Mesenchymal stem cell (in vitro differentiated cells and primary cell): ENCODE measurements around the gene ADAMTSL1.

Experiments
- DNase-seq: peaks from one replicate; pipeline ENCODE4 v3.0.0-alpha.2; 2013
- H2AFZ ChIP-seq: one replicate; pipeline ENCODE4 v1.6.1; 2013; ENCODE audit warnings: low read depth, mild to moderate bottlenecking, control low read depth, inconsistent platforms, low read length, moderate library complexity
- H2AK5ac ChIP-seq: 2 replicates; pipeline ENCODE4 v1.6.1; 2013; ENCODE audit warnings: low read length, moderate library complexity, mild to moderate bottlenecking, inconsistent platforms; ENCODE audit not compliant: severe bottlenecking
- H2BK120ac ChIP-seq: one replicate; pipeline ENCODE4 v1.6.1; 2013; ENCODE audit warnings: low read depth, mild to moderate bottlenecking, inconsistent platforms, low read length, moderate library complexity
- H2BK12ac ChIP-seq, 2 experiments: one replicate each; pipeline ENCODE4 v1.6.1; 2013; ENCODE audit warnings: inconsistent platforms in 2 of 2, low read length in 2 of 2, mild to moderate bottlenecking in 2 of 2, moderate library complexity in 2 of 2, control low read depth in 1 of 2
- H2BK15ac ChIP-seq: one replicate; pipeline ENCODE4 v1.6.1; 2013; ENCODE audit warnings: mild to moderate bottlenecking, low read depth, inconsistent platforms; ENCODE audit not compliant: poor library complexity, severe bottlenecking
- H2BK5ac ChIP-seq: 2 replicates; pipeline ENCODE4 v1.6.1; 2013; ENCODE audit warnings: low read depth, mild to moderate bottlenecking, low read length, control low read depth, inconsistent platforms; ENCODE audit not compliant: poor library complexity, severe bottlenecking
- H3K14ac ChIP-seq, 2 experiments: one replicate each; pipeline ENCODE4 v1.6.1; 2013; ENCODE audit warnings: inconsistent platforms in 2 of 2, low read length in 2 of 2, control low read depth in 1 of 2, mild to moderate bottlenecking in 1 of 2, moderate library complexity in 1 of 2
- H3K18ac ChIP-seq, 2 experiments: one replicate each; pipeline ENCODE4 v1.6.1; 2013; ENCODE audit warnings: inconsistent platforms in 2 of 2, low read length in 2 of 2, control low read depth in 1 of 2, low read depth in 1 of 2, mild to moderate bottlenecking in 1 of 2
- H3K23ac ChIP-seq, 2 experiments: one replicate each; pipeline ENCODE4 v1.6.1; 2013; ENCODE audit warnings: inconsistent platforms in 2 of 2, low read length in 2 of 2, mild to moderate bottlenecking in 2 of 2, moderate library complexity in 2 of 2, control low read depth in 1 of 2
- H3K27ac ChIP-seq: 2 replicates; pipeline ENCODE4 v1.5.1; 2013; ENCODE audit warnings: mild to moderate bottlenecking, moderate library complexity, low read length, control low read depth, inconsistent platforms; ENCODE audit not compliant: poor library complexity, severe bottlenecking
- H3K27me3 ChIP-seq, 2 experiments: 2 replicates each; pipeline versions ENCODE4 v1.6.1 to v1.7.0; 2013; ENCODE audit warnings: low read length in 2 of 2, mild to moderate bottlenecking in 2 of 2, moderate library complexity in 2 of 2, control low read depth in 1 of 2, inconsistent platforms in 1 of 2; ENCODE audit not compliant: control insufficient read depth in 1 of 2, insufficient read depth in 1 of 2
- H3K36me3 ChIP-seq, 2 experiments: 2 replicates each; pipeline versions ENCODE4 v1.6.1 to v1.7.0; 2013; ENCODE audit warnings: low read length in 2 of 2, control low read depth in 1 of 2, inconsistent platforms in 1 of 2, low read depth in 1 of 2, mild to moderate bottlenecking in 1 of 2; ENCODE audit not compliant: insufficient read depth in 2 of 2, control insufficient read depth in 1 of 2
- H3K4ac ChIP-seq, 2 experiments: one replicate each; pipeline ENCODE4 v1.6.1; 2013; ENCODE audit warnings: inconsistent platforms in 2 of 2, low read length in 2 of 2, mild to moderate bottlenecking in 2 of 2, moderate library complexity in 2 of 2, control low read depth in 1 of 2, low read depth in 1 of 2
- H3K4me1 ChIP-seq: 2 replicates; pipeline ENCODE4 v1.6.1; 2013; ENCODE audit warnings: low read depth, low read length, control low read depth; ENCODE audit not compliant: control insufficient read depth, insufficient read depth
- H3K4me2 ChIP-seq: 2 replicates; pipeline ENCODE4 v1.6.1; 2013; ENCODE audit warnings: low read length, mild to moderate bottlenecking, inconsistent platforms; ENCODE audit not compliant: poor library complexity, severe bottlenecking
- H3K4me3 ChIP-seq, 2 experiments: 2 replicates each; pipeline versions ENCODE4 v1.5.1 to v1.7.0; 2013; ENCODE audit warnings: low read length in 2 of 2, mild to moderate bottlenecking in 2 of 2, control low read depth in 1 of 2, low read depth in 1 of 2; ENCODE audit not compliant: insufficient read depth in 1 of 2
- H3K79me1 ChIP-seq: replicated peaks from 2 replicates; pipeline ENCODE4 v1.6.1; 2013; ENCODE audit warnings: mild to moderate bottlenecking, control low read depth, low read length, inconsistent platforms; ENCODE audit not compliant: poor library complexity, severe bottlenecking
- H3K9ac ChIP-seq: 2 replicates; pipeline ENCODE4 v1.7.0; 2013; ENCODE audit warnings: mild to moderate bottlenecking, low read length, moderate library complexity
- H3K9me3 ChIP-seq: 2 replicates; pipeline ENCODE4 v1.7.0; 2013; ENCODE audit warnings: mild to moderate bottlenecking, low read length; ENCODE audit not compliant: control insufficient read depth
- H4K8ac ChIP-seq: one replicate; pipeline ENCODE4 v1.6.1; 2013; ENCODE audit warnings: inconsistent platforms, mild to moderate bottlenecking, low read length, moderate library complexity
- H4K91ac ChIP-seq: one replicate; pipeline ENCODE4 v1.6.1; 2013; ENCODE audit warnings: mild to moderate bottlenecking, low read length, inconsistent platforms
- WGBS: methylation state at CpG from one replicate; pipeline ENCODE4 v1.1.7; 2013; ENCODE audit warnings: mixed read lengths; 5-methylcytosine and 5-hydroxymethylcytosine counted together

ADAMTSL1 gene

DNA sequence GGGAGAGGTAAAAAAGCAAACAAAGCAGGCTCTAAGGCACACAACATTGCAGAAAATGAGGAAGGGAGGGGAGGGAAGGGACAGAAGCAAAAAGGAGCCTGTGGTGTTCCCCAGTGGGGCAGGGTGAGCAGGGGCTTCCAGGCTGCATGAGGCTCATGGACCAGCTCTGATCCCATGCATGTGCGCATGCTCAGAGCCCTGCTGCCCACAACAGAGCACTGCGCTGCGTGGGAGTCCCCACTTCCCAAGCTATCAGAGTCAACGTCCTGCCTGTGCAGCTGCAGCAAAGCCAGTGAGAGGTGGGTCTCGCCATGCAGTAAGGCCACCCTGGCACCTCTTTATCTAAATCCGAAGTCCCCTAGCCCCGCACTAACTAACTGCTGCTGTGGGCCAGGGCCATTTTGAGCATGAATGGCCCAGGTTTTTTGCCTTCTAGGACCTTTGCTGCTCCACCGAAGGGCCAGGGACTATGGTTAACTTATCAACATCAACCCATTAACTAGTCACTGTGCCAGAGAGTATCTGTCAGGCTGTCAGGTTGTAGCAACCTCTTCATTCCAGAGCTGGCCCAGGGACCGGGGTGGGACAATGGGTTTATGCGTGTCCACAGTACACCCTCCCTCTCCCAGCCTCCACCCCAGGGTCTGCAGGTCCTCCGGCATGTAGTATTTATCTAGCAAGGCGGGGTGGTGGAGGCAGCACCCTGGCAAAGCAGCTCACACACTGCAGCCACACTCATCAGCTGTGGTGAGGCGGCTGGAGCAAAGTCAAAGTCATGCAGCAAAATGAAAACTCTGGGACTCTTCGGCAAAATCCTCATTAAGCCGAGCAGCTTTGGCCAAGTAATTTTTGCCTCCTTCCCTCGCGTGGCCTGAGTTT, 435.4 kb downstream of the ADAMTSL1 start:
- Histone ChIP-seq H3K4me2 (no peak overlapping the region), H2BK15ac (no peak overlapping the region), H2AFZ (no peak overlapping the region), H3K18ac (peak overlapping the region; percentile 0 to 25), H2BK120ac (no peak overlapping the region), H4K91ac (no peak overlapping the region), H3K9me3 (no peaks in the 10 kb centered on the region), H3K27me3 (no peaks in the 10 kb centered on the region), H3K4ac (no peak overlapping the region), H3K27ac (peak overlapping the region; percentile 67), H3K9ac (no peak overlapping the region), H3K23ac (no peak overlapping the region), H2BK12ac (peak overlapping the region in 1 of 2 experiments; percentile 94), H3K14ac (no peak overlapping the region), H4K8ac (peak overlapping the region; percentile 35), H3K36me3 (peaks cover 0 to 78% of the 10 kb centered on the region in 2 experiments), H3K79me1 (no peaks in the 10 kb centered on the region), H2AK5ac (peak overlapping the region; percentile 85), H3K4me3 (no peak overlapping the region), H3K4me1 (peaks cover 43% of the 10 kb centered on the region), H2BK5ac (no peak overlapping the region)
- 92% methylated on average over 17 of the region's 17 CpGs for WGBS
- DNase-seq: no peak

- Histone ChIP-seq H3K4me1 (peaks cover 43% of the 10 kb centered on the region), H3K79me1 (no peaks in the 10 kb centered on the region), H3K23ac (no peak overlapping the region), H3K36me3 (peaks cover 0 to 69% of the 10 kb centered on the region in 2 experiments), H2AFZ (no peak overlapping the region), H3K4ac (no peak overlapping the region), H4K8ac (no peak overlapping the region), H3K4me3 (no peak overlapping the region), H3K4me2 (peak overlapping the region; percentile 52), H2BK12ac (no peak overlapping the region), H3K9me3 (no peaks in the 10 kb centered on the region), H2BK15ac (no peak overlapping the region), H3K14ac (no peak overlapping the region), H3K18ac (peak overlapping the region in 1 of 2 experiments; percentile 64), H2BK5ac (no peak overlapping the region), H3K9ac (no peak overlapping the region), H3K27me3 (no peaks in the 10 kb centered on the region), H4K91ac (no peak overlapping the region), H3K27ac (peak overlapping the region; percentile 82), H2BK120ac (no peak overlapping the region), H2AK5ac (no peak overlapping the region)
- peak; percentile 10 for DNase-seq
- 50% methylated on average over 1 of the region's 2 CpGs for WGBS
Measured at GRCh38 chr9:18910435-18910834, 436.5 kb downstream of the ADAMTSL1 start.

- Histone ChIP-seq H3K9me3 (no peaks in the 10 kb centered on the region), H2AFZ (no peak overlapping the region), H4K8ac (no peak overlapping the region), H3K9ac (no peak overlapping the region), H3K79me1 (no peaks in the 10 kb centered on the region), H3K27ac (peak overlapping the region; percentile 82), H2BK15ac (no peak overlapping the region), H3K18ac (peak overlapping the region in 1 of 2 experiments; percentile 29), H3K4me3 (no peak overlapping the region), H3K36me3 (peaks cover 0 to 65% of the 10 kb centered on the region in 2 experiments), H2BK120ac (no peak overlapping the region), H3K4me2 (peak overlapping the region; percentile 52), H3K4ac (no peak overlapping the region), H3K27me3 (no peaks in the 10 kb centered on the region), H3K23ac (no peak overlapping the region), H2BK5ac (no peak overlapping the region), H3K14ac (no peak overlapping the region), H2AK5ac (no peak overlapping the region), H2BK12ac (no peak overlapping the region), H3K4me1 (peaks cover 39% of the 10 kb centered on the region), H4K91ac (no peak overlapping the region)
- peak; percentile 64 for DNase-seq
- whole genome bisulfite sequencing: 5% methylated on average over 4 of the region's 6 CpGs
Measured at GRCh38 chr9:18910916-18911315, 437.0 kb downstream of the ADAMTSL1 start.

GRCh38 chr9:18911714-18912342, 437.9 kb downstream of the ADAMTSL1 start:
- no peak overlapping the region for H2BK5ac ChIP-seq
- H3K9me3 ChIP-seq: no peaks in the 10 kb centered on the region
- H4K91ac ChIP-seq: no peak overlapping the region
- H3K27ac ChIP-seq: no peak overlapping the region
- H4K8ac ChIP-seq: no peak overlapping the region
- peaks cover 0 to 56% of the 10 kb centered on the region in 2 experiments for H3K36me3 ChIP-seq
- H3K4me2 ChIP-seq: no peak overlapping the region
- no peak overlapping the region for H3K9ac ChIP-seq
- no peak overlapping the region for H2BK15ac ChIP-seq
- no peak for DNase-seq
- H2AK5ac ChIP-seq: no peak overlapping the region
- H3K4ac ChIP-seq: no peak overlapping the region
- peaks cover 31% of the 10 kb centered on the region for H3K4me1 ChIP-seq
- H3K18ac ChIP-seq: no peak overlapping the region
- H2BK12ac ChIP-seq: no peak overlapping the region
- no peaks in the 10 kb centered on the region for H3K27me3 ChIP-seq
- WGBS: 80% methylated on average over 6 of the region's 9 CpGs
- no peak overlapping the region for H3K23ac ChIP-seq
- H3K4me3 ChIP-seq: no peak overlapping the region
- no peak overlapping the region for H2AFZ ChIP-seq
- H3K14ac ChIP-seq: no peak overlapping the region
- no peaks in the 10 kb centered on the region for H3K79me1 ChIP-seq
- H2BK120ac ChIP-seq: no peak overlapping the region
